SK-N-MC (cell line): Measurements from ENCODE around the gene PXN.

Experiments used
- EZH2 ChIP-seq: fragments of 200-600 bp; sonication (generic); IDR thresholded peaks from one replicate; pipeline ENCODE4 v1.6.1; 2017; ENCODE audit warnings: antibody characterized with exemption
- POLR2AphosphoS5 ChIP-seq: IDR thresholded peaks from 2 replicates; pipeline ENCODE4 v1.6.1; 2012; ENCODE audit warnings: mild to moderate bottlenecking, low read depth, low read length, borderline replicate concordance

- TF ChIP-seq POLR2AphosphoS5 (no peak), EZH2 (no peak)
Measured at GRCh38 chr12:120228041-120228290, 37.6 kb downstream of the PXN start.
